GM21515 (cell line): ENCODE measurements around the gene PICALM.
"Not testable (repeated sequence)": the region's sequence is repeated elsewhere in the genome, so short reads cannot be mapped to it uniquely, and the experiment has no call there.

ENCODE experiments used
- ATAC-seq: cut with Tn5 transposase; IDR thresholded peaks from one replicate; pipeline ENCODE4 v1.9.1; 2021; ENCODE audit not compliant: unreplicated experiment

PICALM gene

GRCh38 chr11:85988780-85989179 lies 80.1 kb downstream of the PICALM start:
- ATAC-seq: no peak

- ATAC-seq: no peak
Observed at GRCh38 chr11:85977751-85978160, 91.1 kb downstream of the PICALM start.

- no peak for ATAC-seq
Observed at GRCh38 chr11:85976525-85976924, 92.4 kb downstream of the PICALM start.

- no peak for ATAC-seq
Observed at GRCh38 chr11:85974122-85974521, 94.8 kb downstream of the PICALM start.

DNA sequence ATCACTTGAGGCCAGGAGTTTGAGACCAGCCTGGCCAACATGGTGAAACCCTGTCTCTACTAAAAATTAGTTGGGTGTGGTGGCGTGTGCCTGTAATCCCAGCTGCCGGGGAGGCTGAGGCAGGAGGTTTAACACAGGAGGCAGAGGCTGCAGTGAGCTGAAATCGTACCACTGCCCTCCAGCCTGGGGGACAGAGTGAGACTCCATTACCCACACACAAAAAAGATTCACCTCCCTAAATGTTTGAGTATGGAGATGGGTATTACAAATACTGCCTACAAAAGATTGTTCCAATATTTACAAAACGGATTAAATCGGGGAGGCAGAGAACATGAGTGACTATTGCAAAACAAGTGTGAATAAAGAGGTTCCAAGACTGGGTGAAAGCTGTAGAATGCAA lies 98.3 kb downstream of the PICALM start:
- ATAC-seq: no peak

DNA sequence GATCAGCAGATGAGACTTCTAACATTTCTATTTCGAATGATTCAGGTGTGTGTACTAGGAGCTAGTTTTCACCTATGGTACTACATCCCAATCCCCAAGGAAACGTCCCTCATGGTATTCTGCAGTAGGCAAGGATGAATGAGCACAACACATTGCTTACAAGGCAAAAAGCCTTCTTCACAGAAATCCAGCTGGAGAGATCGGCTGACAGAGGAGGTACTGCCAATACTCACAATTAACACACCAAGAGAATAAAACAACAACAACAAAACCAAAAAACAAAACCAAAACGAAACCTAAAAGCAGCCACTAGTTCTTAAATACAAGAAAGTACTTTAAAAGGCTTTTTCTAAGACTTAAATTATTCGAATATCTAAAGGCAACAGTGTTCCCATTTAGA lies 101.4 kb downstream of the PICALM start:
- ATAC-seq: no peak

DNA sequence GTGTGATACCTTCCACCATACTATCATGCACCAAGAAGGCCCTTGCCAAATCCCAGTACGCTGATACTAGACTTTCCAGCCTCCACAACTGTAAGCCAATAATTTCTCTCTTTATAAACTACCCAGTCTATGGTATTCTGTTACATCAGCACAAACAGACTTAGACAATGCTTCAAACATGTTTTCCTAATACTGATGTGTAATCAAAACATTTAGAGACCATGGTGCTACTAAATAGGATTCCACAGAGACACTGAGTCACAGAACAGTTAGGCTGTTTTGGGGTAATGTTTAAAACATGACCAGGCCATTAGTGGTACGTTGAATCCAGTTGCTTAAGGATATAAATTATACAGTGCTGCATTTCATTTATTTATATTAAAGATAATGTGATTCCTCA lies 103.7 kb downstream of the PICALM start:
- ATAC-seq: no peak

DNA sequence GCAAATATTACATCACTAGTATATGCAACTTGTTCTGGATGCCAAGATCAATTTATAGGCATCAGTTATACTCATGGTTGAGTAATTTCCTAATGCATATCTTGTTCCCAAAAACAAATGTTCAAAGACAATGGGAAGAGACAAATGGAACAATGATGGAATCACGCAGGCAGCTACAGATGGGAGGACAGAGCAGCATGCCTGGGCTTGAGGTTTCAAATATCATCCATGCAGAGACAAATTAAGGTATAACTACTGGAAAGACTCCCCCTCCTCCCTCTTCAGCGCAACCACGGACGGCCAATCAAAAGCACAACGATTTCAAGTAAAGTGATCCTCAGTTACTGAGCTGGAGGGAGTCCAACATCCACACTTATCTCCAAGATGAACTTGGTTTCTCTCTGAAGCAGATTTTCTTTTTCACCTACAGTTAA lies 106.9 kb downstream of the PICALM start:
- ATAC-seq: no peak

- ATAC-seq: no peak
Observed at GRCh38 chr11:85961130-85961529, 107.8 kb downstream of the PICALM start.

DNA sequence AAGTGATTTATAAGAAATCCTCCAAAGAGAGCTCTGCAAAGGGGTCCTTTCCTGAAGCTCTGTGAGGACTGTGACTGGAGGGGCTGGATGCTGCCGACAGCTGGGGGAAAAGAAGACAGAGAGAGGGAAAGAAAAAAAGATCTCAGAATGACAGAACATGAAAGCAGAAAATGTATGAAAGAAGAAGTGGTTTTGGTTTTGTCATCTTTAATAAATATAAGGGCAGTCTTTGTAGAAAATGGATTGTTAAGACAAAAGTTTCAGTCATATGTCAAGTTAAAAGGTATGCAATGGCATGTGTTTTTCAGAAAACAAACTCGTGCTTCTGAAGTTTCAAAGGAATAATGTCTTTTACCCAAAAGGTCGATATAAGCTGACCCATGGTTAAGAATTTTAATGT lies 108.2 kb downstream of the PICALM start:
- no peak for ATAC-seq

DNA sequence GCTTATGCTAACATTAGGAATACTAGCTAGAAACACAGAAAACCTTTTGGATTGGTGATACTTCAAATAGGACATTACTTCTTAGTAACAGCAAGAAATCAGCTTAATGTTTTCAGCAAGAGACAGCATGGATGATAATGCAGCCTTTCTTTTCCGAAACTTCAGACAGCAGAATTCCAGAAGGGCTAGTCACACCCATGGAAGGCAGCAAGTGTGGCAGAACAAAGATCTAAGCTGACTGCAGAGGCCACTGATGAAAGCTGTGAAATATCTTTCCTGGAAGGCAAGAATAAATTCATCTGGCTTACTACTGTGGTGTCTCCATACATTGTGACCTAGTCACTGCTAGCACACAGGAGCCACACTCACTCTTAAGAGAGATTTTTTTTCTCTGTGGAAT lies 113.4 kb downstream of the PICALM start:
- ATAC-seq: no peak

DNA sequence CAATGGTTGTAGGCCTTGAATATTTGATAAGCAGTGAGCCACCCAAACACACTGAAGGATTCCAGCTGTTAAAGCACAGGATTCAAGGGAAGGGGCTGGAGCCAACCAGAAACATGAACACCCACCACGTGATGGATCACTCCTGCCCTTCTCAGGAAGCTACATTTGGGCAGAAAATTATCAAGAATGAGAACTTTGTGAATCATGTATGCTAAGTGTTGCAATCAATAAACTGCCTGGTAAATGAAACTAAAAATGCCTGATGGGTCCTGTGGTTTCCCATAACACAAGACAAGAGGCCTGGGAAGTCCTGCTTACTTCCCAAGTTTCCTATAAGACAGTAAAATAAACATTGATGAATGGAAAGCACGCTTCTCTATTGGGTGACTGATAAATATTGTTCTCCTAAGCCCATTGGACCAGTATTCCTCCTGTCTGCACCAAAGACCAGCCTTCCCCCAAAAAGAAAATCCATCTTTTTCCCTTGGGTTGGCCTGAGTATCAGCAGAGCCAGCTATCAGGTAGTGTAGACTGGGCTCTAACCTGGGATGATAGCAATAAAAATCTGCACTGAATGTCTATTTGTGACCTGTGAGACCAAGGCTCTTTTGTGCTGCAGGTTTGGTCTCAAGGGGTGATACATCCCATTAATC lies 115.3 kb downstream of the PICALM start:
- no peak for ATAC-seq

GRCh38 chr11:85952108-85952485 lies 116.8 kb downstream of the PICALM start:
- not testable (repeated sequence) for ATAC-seq

- ATAC-seq: no peak
Observed at GRCh38 chr11:85951428-85952107, 117.3 kb downstream of the PICALM start.

- no peak for ATAC-seq
Observed at GRCh38 chr11:85951049-85951405, 117.9 kb downstream of the PICALM start.

GRCh38 chr11:85950317-85951048 lies 118.4 kb downstream of the PICALM start:
- no peak for ATAC-seq

- no peak for ATAC-seq
Observed at GRCh38 chr11:85949798-85950197, 119.1 kb downstream of the PICALM start.

DNA sequence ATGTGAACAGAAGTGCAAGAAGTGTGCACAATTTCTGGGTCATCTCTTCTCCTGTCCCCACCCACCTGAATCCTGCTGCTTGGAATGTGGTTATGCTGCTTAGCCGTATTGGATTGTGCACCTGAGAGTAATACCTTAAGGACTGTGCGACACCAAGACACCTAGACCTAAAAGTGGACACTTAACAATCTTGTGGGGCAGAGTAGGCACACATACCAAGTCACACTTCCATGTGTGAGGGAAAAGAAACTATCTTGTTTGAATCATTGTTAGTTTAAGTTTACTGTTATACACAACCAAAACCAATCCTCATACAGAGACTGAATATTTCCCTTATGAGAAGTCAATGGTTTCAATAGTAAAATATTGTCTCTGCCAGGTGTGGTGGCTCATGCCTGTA lies 120.0 kb downstream of the PICALM start:
- peak; percentile 40 for ATAC-seq

DNA sequence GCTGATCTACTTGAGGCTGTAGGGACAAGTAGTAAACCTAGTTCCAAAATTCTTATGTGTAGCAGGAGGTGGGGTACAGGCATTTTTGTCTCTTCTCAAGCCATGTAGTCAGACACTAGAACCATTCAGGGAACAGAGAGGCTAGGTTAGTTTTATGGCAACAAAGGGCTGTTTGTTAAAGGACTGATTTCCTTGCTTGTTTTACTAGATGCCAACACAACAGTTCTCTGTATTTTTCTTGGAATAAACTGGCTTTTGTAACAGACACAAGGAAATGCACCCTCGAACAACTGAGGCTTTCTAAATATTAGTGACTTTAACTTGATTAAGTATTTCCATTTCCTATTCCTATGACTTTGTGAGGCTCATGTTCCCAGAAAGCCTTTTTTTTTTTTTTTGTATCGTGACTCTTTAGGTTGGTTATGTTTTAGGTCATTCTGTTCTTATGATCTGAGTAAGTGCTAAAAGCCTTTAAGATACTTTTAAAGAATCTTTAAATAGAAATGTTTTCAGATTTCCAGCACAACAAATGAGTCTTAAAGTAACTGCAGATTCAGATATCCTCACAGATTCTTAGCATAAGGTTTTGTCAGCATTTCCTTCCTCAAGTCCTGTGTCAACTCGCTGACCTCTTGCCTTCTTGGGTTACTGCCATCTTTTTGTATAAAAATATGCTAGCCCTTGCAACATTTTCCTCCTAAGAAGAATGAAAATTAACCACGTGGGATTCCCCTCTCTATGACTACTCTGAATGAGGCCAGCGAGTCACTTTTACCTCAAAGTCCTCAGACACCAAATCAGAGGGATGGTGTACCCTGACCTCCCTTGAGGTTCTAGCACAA lies 121.2 kb downstream of the PICALM start:
- no peak for ATAC-seq

DNA sequence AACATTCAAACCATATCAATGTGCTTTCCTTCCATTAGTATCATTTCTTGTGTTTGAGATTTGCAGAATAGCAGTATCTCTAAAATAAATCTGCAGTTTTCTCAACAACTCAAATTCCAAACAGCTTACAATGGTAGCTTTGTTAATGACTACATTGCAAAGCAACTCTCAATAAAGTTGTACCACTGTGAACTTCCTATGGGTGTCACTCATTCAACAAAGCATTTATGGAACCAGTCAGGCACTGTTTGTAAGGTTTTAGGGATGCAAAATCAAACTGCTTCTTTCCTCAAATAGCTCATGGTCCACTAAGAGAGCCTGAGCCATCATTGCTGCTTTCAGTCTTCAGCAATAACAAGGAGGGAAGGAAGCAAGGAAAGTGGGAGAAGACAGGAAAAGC lies 122.7 kb downstream of the PICALM start:
- no peak for ATAC-seq

DNA sequence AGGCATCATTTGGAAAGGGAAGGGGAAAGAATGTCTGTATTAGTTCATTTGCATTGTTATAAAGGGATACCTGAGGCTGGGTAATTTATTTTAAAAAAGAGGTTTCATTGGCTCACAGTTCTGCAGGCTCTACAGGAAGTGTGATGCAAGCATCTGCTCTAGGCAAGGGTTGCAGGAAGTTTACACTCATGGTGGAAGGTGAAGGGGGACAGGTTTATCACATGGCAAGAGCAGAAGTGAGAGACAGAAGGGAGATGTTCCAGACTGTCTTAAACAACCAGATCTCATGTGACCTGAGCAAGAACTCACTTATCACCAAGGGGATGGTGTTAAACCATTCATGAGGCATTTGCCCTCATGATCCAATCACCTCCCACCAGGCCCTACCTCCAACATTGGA lies 123.1 kb downstream of the PICALM start:
- ATAC-seq: no peak
